ENCODE results near the gene HSPA14.

- TF ChIP-seq, protein P1, sequence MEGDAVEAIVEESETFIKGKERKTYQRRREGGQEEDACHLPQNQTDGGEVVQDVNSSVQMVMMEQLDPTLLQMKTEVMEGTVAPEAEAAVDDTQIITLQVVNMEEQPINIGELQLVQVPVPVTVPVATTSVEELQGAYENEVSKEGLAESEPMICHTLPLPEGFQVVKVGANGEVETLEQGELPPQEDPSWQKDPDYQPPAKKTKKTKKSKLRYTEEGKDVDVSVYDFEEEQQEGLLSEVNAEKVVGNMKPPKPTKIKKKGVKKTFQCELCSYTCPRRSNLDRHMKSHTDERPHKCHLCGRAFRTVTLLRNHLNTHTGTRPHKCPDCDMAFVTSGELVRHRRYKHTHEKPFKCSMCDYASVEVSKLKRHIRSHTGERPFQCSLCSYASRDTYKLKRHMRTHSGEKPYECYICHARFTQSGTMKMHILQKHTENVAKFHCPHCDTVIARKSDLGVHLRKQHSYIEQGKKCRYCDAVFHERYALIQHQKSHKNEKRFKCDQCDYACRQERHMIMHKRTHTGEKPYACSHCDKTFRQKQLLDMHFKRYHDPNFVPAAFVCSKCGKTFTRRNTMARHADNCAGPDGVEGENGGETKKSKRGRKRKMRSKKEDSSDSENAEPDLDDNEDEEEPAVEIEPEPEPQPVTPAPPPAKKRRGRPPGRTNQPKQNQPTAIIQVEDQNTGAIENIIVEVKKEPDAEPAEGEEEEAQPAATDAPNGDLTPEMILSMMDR (IDR thresholded peaks at IDR 0.05): peak; percentile 39 to 71 (median 66)
- no peak for TF ChIP-seq POLR2A (IDR thresholded peaks at IDR 0.05)
Observed at GRCh38 chr10:14822879-14823755, 15.0 kb upstream of the HSPA14 start.

All from adrenal gland (tissue), 5 donors.